HAP-1 (cell line): ENCODE results near the gene PCDH17.

ENCODE experiments used
- DNase-seq, 2 experiments: peaks; one replicate each; pipeline ENCODE4 v3.0.0-alpha.2; 2016 to 2020; ENCODE audit warnings: low spot score in 2 of 2
- H3K27me3 ChIP-seq: fragments of 250-450 bp; sonication (Bioruptor Pico); 2 replicates; pipeline ENCODE4 v1.5.1; 2020; ENCODE audit warnings: low read depth, mild to moderate bottlenecking, moderate library complexity
- H3K36me3 ChIP-seq: fragments of 250-450 bp; sonication (Bioruptor Pico); replicated peaks from 2 replicates; pipeline ENCODE4 v1.5.1; 2020; ENCODE audit warnings: mild to moderate bottlenecking
- H3K4me1 ChIP-seq: fragments of 250-450 bp; sonication (Bioruptor Pico); 2 replicates; pipeline ENCODE4 v1.5.1; 2020; ENCODE audit warnings: mild to moderate bottlenecking
- H3K4me3 ChIP-seq: fragments of 250-450 bp; sonication (Bioruptor Pico); 2 replicates; pipeline ENCODE4 v1.5.1; 2020; ENCODE audit warnings: mild to moderate bottlenecking, moderate library complexity
- H3K9me3 ChIP-seq: fragments of 250-450 bp; sonication (Bioruptor Pico); 2 replicates; pipeline ENCODE4 v1.5.1; 2020; ENCODE audit warnings: mild to moderate bottlenecking, moderate library complexity
- in situ Hi-C: fragments of 300-500 bp; cut with MboI; formaldehyde crosslinking; loops from 3 replicates; pipeline ENCODE4 v1.14.3; 2020; ENCODE audit warnings: low sequenced_read_pairs, inconsistent platforms, mixed read lengths

The PCDH17 gene

GRCh38 chr13:57630661-57631595 is 616 bp upstream of the PCDH17 start:
- H3K36me3 ChIP-seq, result no peaks in the 10 kb centered on the region
- no peaks in the 10 kb centered on the region for H3K27me3 ChIP-seq
- peak overlapping the region; percentile 48 for H3K4me3 ChIP-seq
- peak; percentile 45 to 47 for DNase-seq
- in situ Hi-C loops, result no loop called here
- no peaks in the 10 kb centered on the region; the same call in 1 of the 2 replicates for H3K4me1 ChIP-seq
- no peaks in the 10 kb centered on the region; the same call in 1 of the 2 replicates for H3K9me3 ChIP-seq

- H3K4me3 ChIP-seq, result peak overlapping the region; percentile 48
- no peaks in the 10 kb centered on the region; the same call in 1 of the 2 replicates for H3K9me3 ChIP-seq
- in situ Hi-C loops, result no loop called here
- no peaks in the 10 kb centered on the region for H3K27me3 ChIP-seq
- no peaks in the 10 kb centered on the region; the same call in none of the 2 replicates for H3K4me1 ChIP-seq
- no peak for DNase-seq
- no peaks in the 10 kb centered on the region for H3K36me3 ChIP-seq
Measured at GRCh38 chr13:57632276-57633140, 964 bp downstream of the PCDH17 start.

DNA sequence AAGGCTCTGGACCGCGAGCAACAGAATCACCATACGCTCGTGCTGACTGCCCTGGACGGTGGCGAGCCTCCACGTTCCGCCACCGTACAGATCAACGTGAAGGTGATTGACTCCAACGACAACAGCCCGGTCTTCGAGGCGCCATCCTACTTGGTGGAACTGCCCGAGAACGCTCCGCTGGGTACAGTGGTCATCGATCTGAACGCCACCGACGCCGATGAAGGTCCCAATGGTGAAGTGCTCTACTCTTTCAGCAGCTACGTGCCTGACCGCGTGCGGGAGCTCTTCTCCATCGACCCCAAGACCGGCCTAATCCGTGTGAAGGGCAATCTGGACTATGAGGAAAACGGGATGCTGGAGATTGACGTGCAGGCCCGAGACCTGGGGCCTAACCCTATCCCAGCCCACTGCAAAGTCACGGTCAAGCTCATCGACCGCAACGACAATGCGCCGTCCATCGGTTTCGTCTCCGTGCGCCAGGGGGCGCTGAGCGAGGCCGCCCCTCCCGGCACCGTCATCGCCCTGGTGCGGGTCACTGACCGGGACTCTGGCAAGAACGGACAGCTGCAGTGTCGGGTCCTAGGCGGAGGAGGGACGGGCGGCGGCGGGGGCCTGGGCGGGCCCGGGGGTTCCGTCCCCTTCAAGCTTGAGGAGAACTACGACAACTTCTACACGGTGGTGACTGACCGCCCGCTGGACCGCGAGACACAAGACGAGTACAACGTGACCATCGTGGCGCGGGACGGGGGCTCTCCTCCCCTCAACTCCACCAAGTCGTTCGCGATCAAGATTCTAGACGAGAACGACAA is 1.8 kb downstream of the PCDH17 start:
- no peaks in the 10 kb centered on the region for H3K27me3 ChIP-seq
- H3K4me3 ChIP-seq, result no peak overlapping the region
- DNase-seq, result no peak
- H3K4me1 ChIP-seq, result no peaks in the 10 kb centered on the region; the same call in none of the 2 replicates
- no peaks in the 10 kb centered on the region; the same call in 1 of the 2 replicates for H3K9me3 ChIP-seq
- H3K36me3 ChIP-seq, result no peaks in the 10 kb centered on the region
- in situ Hi-C loops, result no loop called here

DNA sequence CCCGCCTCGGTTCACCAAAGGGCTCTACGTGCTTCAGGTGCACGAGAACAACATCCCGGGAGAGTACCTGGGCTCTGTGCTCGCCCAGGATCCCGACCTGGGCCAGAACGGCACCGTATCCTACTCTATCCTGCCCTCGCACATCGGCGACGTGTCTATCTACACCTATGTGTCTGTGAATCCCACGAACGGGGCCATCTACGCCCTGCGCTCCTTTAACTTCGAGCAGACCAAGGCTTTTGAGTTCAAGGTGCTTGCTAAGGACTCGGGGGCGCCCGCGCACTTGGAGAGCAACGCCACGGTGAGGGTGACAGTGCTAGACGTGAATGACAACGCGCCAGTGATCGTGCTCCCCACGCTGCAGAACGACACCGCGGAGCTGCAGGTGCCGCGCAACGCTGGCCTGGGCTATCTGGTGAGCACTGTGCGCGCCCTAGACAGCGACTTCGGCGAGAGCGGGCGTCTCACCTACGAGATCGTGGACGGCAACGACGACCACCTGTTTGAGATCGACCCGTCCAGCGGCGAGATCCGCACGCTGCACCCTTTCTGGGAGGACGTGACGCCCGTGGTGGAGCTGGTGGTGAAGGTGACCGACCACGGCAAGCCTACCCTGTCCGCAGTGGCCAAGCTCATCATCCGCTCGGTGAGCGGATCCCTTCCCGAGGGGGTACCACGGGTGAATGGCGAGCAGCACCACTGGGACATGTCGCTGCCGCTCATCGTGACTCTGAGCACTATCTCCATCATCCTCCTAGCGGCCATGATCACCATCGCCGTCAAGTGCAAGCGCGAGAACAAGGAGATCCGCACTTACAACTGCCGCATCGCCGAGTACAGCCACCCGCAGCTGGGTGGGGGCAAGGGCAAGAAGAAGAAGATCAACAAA is 2.6 kb downstream of the PCDH17 start:
- DNase-seq, result no peak
- Histone ChIP-seq H3K9me3 (no peaks in the 10 kb centered on the region; the same call in 1 of the 2 replicates), H3K4me1 (no peaks in the 10 kb centered on the region; the same call in none of the 2 replicates), H3K36me3 (no peaks in the 10 kb centered on the region), H3K27me3 (no peaks in the 10 kb centered on the region), H3K4me3 (no peak overlapping the region)
- in situ Hi-C loops, result no loop called here

GRCh38 chr13:57634839-57635165 is 3.3 kb downstream of the PCDH17 start:
- in situ Hi-C loops, result no loop called here
- no peak overlapping the region for H3K4me3 ChIP-seq

DNA sequence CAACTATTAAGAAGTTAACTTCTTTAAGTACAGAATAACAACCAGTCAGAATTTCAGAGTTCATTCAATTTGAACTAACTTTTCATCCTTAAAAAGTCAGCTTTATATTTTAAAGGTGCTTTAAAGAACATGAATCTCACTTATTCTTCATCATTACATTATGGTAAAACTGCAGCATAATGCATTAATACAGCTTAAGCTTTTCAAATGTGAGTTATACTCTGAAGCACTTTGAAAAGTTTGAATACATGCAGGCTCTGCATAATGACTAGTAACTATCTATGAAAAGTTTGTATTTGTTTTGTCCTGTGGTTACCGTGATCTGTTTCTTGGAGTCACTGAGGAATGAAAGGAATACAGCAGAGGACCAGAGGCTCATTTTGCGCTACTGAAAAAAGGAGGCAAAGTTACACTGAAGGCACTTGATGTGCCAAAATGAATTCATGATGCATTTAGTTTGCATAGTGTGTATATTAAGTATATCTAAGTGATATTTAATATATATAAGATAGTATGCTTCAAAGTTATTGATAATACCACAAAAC is 4.1 kb downstream of the PCDH17 start:
- no peaks in the 10 kb centered on the region; the same call in 1 of the 2 replicates for H3K4me1 ChIP-seq
- H3K36me3 ChIP-seq, result no peaks in the 10 kb centered on the region
- H3K4me3 ChIP-seq, result no peak overlapping the region
- DNase-seq, result no peak
- in situ Hi-C loops, result no loop called here
- no peaks in the 10 kb centered on the region for H3K27me3 ChIP-seq
- H3K9me3 ChIP-seq, result no peaks in the 10 kb centered on the region

More at GRCh38 chr13:57634839-57635165, 3.3 kb downstream of the PCDH17 start:
- no peaks in the 10 kb centered on the region for H3K9me3 ChIP-seq
- no peaks in the 10 kb centered on the region for H3K27me3 ChIP-seq
- no peak for DNase-seq
- H3K36me3 ChIP-seq, result no peaks in the 10 kb centered on the region
- no peaks in the 10 kb centered on the region; the same call in 1 of the 2 replicates for H3K4me1 ChIP-seq

- H3K4me3 ChIP-seq, result no peak overlapping the region
Measured at GRCh38 chr13:57636816-57637215, 5.3 kb downstream of the PCDH17 start.

DNA sequence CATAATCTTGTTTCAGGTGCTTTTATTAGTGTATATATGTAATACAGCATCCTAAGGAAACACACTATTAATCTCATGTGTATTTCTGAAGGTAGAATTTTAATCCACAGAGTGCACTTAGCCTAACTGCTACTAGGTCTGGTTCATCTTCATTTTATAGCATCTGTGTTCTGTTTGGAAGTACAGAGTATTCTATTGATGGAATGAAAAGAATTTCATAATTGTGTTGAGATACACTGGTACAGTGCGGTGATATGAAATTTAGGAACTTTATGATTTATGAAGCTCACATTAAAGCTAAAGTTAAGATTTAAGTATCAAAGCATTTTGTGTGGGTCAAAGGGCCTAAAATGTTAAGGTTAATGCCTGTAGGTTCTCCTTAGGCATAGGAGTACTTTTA is 6.0 kb downstream of the PCDH17 start:
- no peaks in the 10 kb centered on the region for H3K9me3 ChIP-seq
- DNase-seq, result no peak
- no peaks in the 10 kb centered on the region for H3K36me3 ChIP-seq
- in situ Hi-C loops, result no loop called here
- H3K27me3 ChIP-seq, result no peaks in the 10 kb centered on the region
- H3K4me1 ChIP-seq, result no peaks in the 10 kb centered on the region; the same call in 1 of the 2 replicates
- no peak overlapping the region for H3K4me3 ChIP-seq

More at GRCh38 chr13:57636816-57637215, 5.3 kb downstream of the PCDH17 start:
- no peaks in the 10 kb centered on the region for H3K9me3 ChIP-seq
- no peak for DNase-seq
- H3K27me3 ChIP-seq, result no peaks in the 10 kb centered on the region
- H3K4me1 ChIP-seq, result no peaks in the 10 kb centered on the region; the same call in 1 of the 2 replicates
- in situ Hi-C loops, result no loop called here
- H3K36me3 ChIP-seq, result no peaks in the 10 kb centered on the region

GRCh38 chr13:57638186-57638890 is 6.8 kb downstream of the PCDH17 start:
- in situ Hi-C loops, result no loop called here
- H3K27me3 ChIP-seq, result no peaks in the 10 kb centered on the region
- no peak for DNase-seq

GRCh38 chr13:57640607-57641006 is 9.1 kb downstream of the PCDH17 start:
- no peaks in the 10 kb centered on the region for H3K36me3 ChIP-seq
- no peak overlapping the region for H3K4me3 ChIP-seq
- H3K27me3 ChIP-seq, result no peaks in the 10 kb centered on the region
- no peak for DNase-seq
- no peaks in the 10 kb centered on the region; the same call in 1 of the 2 replicates for H3K4me1 ChIP-seq
- no peaks in the 10 kb centered on the region for H3K9me3 ChIP-seq
- in situ Hi-C loops, result no loop called here

More at GRCh38 chr13:57638186-57638890, 6.8 kb downstream of the PCDH17 start:
- Histone ChIP-seq H3K36me3 (no peaks in the 10 kb centered on the region), H3K4me1 (no peaks in the 10 kb centered on the region; the same call in 1 of the 2 replicates), H3K9me3 (no peaks in the 10 kb centered on the region), H3K4me3 (no peak overlapping the region)

GRCh38 chr13:57641051-57641450 is 9.5 kb downstream of the PCDH17 start:
- no peak for DNase-seq
- in situ Hi-C loops, result no loop called here
- no peaks in the 10 kb centered on the region for H3K9me3 ChIP-seq
- H3K4me3 ChIP-seq, result no peak overlapping the region
- no peaks in the 10 kb centered on the region for H3K36me3 ChIP-seq
- H3K4me1 ChIP-seq, result no peaks in the 10 kb centered on the region; the same call in 1 of the 2 replicates
- no peaks in the 10 kb centered on the region for H3K27me3 ChIP-seq

DNA sequence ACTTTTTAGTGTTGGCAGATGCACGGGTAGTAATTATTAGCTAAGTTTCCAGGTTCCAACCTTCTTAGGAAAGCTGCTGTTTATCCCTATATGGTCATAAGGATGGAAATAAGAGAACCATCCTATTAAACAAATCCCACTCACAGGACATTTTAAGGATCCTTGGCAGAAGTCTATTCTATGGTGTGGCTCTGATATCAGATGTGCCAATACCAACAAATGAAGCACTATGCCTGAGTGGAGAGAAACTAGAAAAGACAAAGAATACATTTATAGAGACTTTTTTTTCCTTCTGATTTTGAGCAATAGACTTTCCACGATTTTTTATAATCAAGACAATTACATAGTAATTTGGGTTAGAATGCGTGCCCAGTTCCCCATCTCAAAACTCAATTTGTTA is 12.6 kb downstream of the PCDH17 start:
- no peaks in the 10 kb centered on the region for H3K27me3 ChIP-seq
- no peaks in the 10 kb centered on the region for H3K9me3 ChIP-seq
- no peaks in the 10 kb centered on the region for H3K36me3 ChIP-seq
- no peak for DNase-seq
- no peaks in the 10 kb centered on the region for H3K4me1 ChIP-seq
- no peak overlapping the region for H3K4me3 ChIP-seq
- in situ Hi-C loops, result no loop called here
